ENCODE measurements around the gene RAB7A. TPM values are rescaled to one million over a fixed set of nuclear protein-coding genes. Genes with fewer than 3 reads are reported as not detected.
A peak's percentile ranks its signal among the peaks of the same experiment; 100 is the strongest.

Gene RAB7A
- total RNA-seq, 1 experiment from 2014 or later, result 57.8 TPM

DNA sequence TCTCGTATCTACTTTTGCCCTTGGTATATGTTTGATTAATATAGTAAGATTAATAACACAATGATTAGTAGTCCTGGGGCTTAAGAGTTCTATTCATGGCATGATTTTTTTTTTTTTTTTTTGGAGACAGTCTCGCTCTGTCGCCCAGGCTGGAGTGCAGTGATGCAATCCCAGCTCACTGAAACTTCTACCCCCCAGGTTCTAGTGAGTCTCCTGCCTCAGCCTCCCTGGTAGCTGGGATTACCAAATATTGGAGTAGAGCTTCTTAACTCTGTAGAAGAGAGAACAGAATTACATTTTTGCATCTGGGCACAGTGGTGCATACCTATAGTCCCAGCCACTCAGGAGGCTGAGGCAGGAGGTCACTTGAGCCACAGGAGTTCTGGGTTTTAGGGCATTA, 58.9 kb downstream of the RAB7A start:
- DNase-seq (ENCODE audit: extremely low read depth, low read depth), result no peak

GRCh38 chr3:128786434-128787020, 60.5 kb downstream of the RAB7A start:
- no peak for DNase-seq (ENCODE audit: extremely low read depth, low read depth)

DNA sequence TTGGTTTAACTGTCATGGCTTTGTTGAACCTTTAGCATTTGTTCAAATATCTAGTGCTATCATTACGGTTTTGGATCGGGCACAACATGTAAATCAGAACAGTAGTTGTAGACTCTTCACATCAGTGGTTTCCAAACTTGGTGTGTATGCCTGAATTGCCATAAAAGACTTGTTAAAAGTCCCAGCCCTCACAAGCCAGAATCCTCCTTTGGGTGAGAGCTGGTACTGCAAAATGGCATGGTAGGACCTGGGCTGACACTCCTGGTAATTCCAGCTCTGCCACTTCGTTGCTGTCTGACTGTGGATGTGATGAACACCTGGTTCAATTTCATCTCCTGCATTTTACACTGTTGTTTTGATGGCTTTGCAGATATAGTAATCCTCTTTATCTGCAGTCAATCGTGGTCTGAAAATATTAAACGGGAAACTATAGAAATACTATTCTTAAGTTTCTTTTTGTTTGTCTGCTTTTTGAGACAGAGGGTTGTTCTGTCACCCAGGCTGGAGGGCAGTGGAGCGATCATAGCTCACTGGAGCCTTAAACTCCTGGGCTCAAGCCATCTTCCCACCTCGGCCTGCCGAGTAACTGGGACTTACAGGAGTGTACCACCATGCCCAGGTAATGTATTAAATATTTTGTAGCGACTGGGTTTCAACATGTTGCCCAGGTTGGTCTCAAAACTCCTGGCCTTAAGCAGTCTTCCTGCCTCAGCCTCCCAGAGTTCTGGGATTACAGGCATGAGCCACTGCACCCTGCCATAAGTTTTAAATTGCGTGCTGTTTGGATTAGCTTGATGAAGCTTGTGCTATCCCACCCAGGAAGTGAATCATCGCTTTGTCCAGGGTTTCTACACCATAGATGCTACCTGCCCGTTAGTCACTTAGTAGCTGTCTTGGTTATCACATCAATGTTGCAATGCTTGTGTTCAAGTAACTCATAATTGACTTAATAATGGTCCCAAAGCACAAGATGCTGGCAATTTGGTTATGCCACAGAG, 61.6 kb downstream of the RAB7A start:
- peak; percentile 26 for DNase-seq (ENCODE audit: extremely low read depth, low read depth)

DNA sequence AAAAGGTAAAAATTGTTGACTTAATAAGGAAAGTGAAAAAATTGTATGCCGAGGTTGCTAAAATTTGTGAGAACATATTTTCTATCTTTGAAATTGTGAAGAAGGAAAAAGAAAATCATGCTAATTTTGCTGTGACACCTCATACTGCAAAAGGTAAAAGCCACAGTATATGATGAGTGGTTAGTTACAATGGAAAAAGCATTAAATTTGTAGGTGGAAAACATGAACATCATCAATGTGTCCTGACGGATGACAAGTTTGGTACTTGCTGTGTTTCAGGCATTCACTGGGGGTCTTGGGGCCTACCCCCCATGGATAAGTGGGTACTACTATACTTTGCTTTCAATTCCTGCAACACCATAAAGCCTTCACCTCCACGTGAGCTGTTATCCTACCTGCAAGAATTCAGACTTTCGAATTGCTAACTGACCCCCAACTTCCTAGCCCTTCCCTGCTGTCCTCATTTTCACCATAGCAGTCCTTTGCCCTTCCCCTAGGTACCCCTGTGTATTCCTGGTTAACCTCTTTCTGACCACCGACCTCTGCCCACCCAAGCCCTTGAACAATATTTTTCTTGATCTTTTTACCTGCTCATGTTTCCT, 62.4 kb downstream of the RAB7A start:
- DNase-seq (ENCODE audit: extremely low read depth, low read depth), result no peak

- DNase-seq (ENCODE audit: extremely low read depth, low read depth), result no peak
Measured at GRCh38 chr3:128794067-128794768, 68.2 kb downstream of the RAB7A start.

DNA sequence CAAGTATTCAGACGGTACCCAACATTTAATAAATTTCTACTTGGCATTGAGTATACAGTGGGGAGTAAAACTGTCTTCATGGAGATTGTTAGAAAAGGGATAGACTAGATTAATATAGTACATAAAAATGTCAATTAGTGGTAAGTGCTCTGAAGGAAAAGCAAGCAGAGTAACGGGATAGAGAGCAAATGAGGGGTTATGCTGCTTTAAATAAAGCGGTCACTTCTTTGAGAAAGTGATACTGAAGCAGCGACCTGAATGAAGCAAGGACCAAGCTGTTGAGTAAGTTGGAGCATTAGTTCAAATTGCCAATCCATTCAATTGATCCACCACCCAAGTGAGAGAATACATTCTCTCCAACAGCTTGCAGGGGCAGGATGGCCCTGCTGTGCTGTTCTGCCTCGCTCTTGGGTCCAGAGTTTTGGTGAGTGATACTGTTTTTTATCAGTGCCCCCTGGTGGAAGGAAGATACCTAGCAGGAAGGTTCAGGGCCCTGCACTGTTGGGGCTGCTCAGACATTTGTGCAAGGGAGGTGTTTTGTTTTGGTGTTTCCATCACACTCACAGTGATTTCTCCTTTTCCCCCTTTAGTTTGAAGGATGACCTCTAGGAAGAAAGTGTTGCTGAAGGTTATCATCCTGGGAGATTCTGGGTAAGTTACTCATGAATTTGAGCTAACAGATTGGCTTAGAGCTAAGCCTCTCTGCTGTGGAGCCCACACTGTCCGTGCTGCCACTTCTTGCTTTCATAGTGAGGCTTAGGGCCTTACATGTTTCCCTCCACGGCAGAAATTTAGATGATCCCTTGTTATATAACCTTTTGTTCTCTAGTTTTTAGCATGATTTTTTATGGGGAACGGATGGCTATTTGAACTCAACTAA, 69.0 kb downstream of the RAB7A start:
- peak; percentile 57 for DNase-seq (ENCODE audit: extremely low read depth, low read depth)

GRCh38 chr3:128799653-128800052, 73.7 kb downstream of the RAB7A start:
- no peak for DNase-seq (ENCODE audit: extremely low read depth, low read depth)

- no peak for DNase-seq (ENCODE audit: extremely low read depth, low read depth)
Measured at GRCh38 chr3:128800241-128801187, 74.5 kb downstream of the RAB7A start.

DNA sequence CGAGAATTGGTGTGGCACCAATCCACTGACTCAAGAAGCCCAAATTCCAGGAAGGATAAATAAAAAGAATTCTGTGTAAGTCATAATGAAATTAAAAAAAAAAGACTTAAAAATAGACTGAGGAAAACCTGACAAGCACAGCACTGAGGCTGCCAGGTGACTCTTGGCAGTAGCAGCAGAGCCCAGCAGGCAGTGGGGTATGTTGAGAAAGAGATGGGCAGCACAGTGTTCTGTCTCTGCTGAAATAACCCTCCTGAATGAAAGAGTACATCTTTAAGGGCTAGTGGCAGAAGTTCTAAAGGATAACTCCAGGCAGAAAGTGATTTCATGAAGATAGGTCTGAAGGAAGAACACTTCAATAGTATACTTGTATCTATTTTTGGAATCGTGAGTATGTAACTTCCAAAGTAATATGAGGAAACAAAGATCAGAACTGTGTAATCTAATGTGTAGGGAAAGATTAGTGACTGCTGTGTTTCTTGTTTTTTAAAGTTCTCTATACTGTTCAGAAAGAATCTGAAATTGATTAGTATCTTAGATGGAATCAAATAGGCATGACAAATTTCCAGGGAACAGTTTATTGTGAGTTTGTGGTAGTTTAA, 75.9 kb downstream of the RAB7A start:
- DNase-seq (ENCODE audit: extremely low read depth, low read depth), result no peak

- no peak for DNase-seq (ENCODE audit: extremely low read depth, low read depth)
Measured at GRCh38 chr3:128803307-128803706, 77.3 kb downstream of the RAB7A start.

- no peak for DNase-seq (ENCODE audit: extremely low read depth, low read depth)
Measured at GRCh38 chr3:128804017-128804810, 78.2 kb downstream of the RAB7A start.

- DNase-seq (ENCODE audit: extremely low read depth, low read depth), result no peak
Measured at GRCh38 chr3:128804811-128805155, 78.8 kb downstream of the RAB7A start.

GRCh38 chr3:128805772-128806171, 79.8 kb downstream of the RAB7A start:
- DNase-seq (ENCODE audit: extremely low read depth, low read depth), result no peak

GRCh38 chr3:128806588-128806987, 80.6 kb downstream of the RAB7A start:
- DNase-seq (ENCODE audit: extremely low read depth, low read depth), result no peak

DNA sequence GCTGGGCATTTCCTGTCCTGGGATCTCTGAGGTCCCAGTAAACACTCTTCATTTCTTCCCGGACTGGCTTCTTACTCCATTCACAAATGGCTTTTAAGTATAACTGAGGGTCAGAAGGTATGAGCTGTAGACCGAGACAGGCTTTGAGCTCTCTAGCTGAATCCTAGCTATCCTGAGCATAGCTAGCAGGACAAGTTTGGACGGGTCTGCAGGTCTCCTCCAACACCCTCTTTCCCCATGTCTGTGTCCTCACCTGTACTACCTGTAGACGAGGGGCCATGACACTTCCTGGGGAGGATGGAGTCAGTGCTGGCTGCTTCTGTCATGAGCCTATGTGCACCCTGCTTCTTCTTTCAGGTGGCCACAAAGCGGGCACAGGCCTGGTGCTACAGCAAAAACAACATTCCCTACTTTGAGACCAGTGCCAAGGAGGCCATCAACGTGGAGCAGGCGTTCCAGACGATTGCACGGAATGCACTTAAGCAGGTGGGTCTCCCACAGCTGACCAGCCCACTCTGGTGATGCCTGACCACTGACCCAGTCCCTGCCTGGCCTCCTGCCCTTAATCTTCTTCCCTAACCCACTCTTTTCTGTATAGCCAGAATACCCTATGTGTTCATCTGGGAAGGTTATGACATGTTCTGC, 81.3 kb downstream of the RAB7A start:
- no peak for DNase-seq (ENCODE audit: extremely low read depth, low read depth)

GRCh38 chr3:128808672-128809071, 82.7 kb downstream of the RAB7A start:
- DNase-seq (ENCODE audit: extremely low read depth, low read depth), result no peak

DNA sequence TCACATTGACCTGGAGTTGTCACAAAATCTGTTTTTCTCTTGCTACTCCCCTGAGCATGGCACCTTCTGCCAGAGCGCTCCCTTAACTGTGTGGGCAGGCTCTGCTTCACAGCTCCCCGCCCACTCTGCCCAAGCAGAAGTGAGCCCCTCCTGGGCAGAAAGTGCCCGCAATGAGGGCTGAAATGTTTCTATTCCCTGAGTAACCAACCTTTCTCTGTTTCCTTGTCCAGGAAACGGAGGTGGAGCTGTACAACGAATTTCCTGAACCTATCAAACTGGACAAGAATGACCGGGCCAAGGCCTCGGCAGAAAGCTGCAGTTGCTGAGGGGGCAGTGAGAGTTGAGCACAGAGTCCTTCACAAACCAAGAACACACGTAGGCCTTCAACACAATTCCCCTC, 87.1 kb downstream of the RAB7A start:
- no peak for DNase-seq (ENCODE audit: extremely low read depth, low read depth)
